Left hindlimb (tissue), 1 donor: Measurements from ENCODE around the gene ANKDD1A.

Experiments used
- DNase-seq: peaks from one replicate; pipeline ENCODE4 v3.0.0-alpha.2; 2018

ANKDD1A gene

GRCh38 chr15:64970698-64971097 lies 59.0 kb downstream of the ANKDD1A start:
- DNase-seq = no peak

- DNase-seq = no peak
Observed at GRCh38 chr15:64975390-64975789, 63.7 kb downstream of the ANKDD1A start.

GRCh38 chr15:64979252-64979710 lies 67.6 kb downstream of the ANKDD1A start:
- no peak for DNase-seq

GRCh38 chr15:64981812-64982431 lies 70.2 kb downstream of the ANKDD1A start:
- DNase-seq = no peak

GRCh38 chr15:64982472-64982871 lies 70.8 kb downstream of the ANKDD1A start:
- no peak for DNase-seq

- no peak for DNase-seq
Observed at GRCh38 chr15:64985366-64986033, 73.8 kb downstream of the ANKDD1A start.

GRCh38 chr15:64987136-64987535 lies 75.4 kb downstream of the ANKDD1A start:
- no peak for DNase-seq

GRCh38 chr15:64989416-64990167 lies 77.9 kb downstream of the ANKDD1A start, which contains the start of gene SPG21:
SPG21 (minus strand) TSS chr15:64989914; CDS start chr15:64983569, 6,345 bp downstream.
- DNase-seq = peak; percentile 97

- DNase-seq = no peak
Observed at GRCh38 chr15:64990168-64990470, 78.4 kb downstream of the ANKDD1A start.

- DNase-seq = peak; percentile 81
Observed at GRCh38 chr15:64991536-64992135, 79.9 kb downstream of the ANKDD1A start.

- no peak for DNase-seq
Observed at GRCh38 chr15:64993290-64993689, 81.6 kb downstream of the ANKDD1A start.

GRCh38 chr15:64997066-64997465 lies 85.4 kb downstream of the ANKDD1A start:
- DNase-seq = no peak

GRCh38 chr15:64997745-64998375 lies 86.2 kb downstream of the ANKDD1A start:
- DNase-seq = no peak

- no peak for DNase-seq
Observed at GRCh38 chr15:65004993-65005392, 93.3 kb downstream of the ANKDD1A start.

GRCh38 chr15:65006876-65007275 lies 95.2 kb downstream of the ANKDD1A start:
- DNase-seq = no peak
